Activated naive CD8-positive, alpha-beta T cell treated with anti-CD3 and anti-CD28 coated beads, Interleukin-2, amount 50 U/mL, for 24 hours (primary cell): ENCODE results near the gene SCN8A.

ENCODE experiments used
- ATAC-seq: fragments of 150-1000 bp; cut with Tn5 transposase; one replicate; pipeline ENCODE4 v1.10.0; 2021
- DNase-seq: peaks from one replicate; pipeline ENCODE4 v3.0.0; 2021
- H3K27ac Mint-ChIP-seq: one replicate; pipeline ENCODE4 v1.8.0; 2021; ENCODE audit warnings: mild to moderate bottlenecking, mixed read lengths
- H3K27me3 Mint-ChIP-seq: one replicate; pipeline ENCODE4 v1.8.0; 2021; ENCODE audit warnings: mixed read lengths
- H3K36me3 Mint-ChIP-seq: one replicate; pipeline ENCODE4 v1.8.0; 2021; ENCODE audit warnings: low read depth, mixed read lengths
- H3K4me1 Mint-ChIP-seq: one replicate; pipeline ENCODE4 v1.8.0; 2021; ENCODE audit warnings: mixed read lengths
- H3K4me3 Mint-ChIP-seq: one replicate; pipeline ENCODE4 v1.8.0; 2021; ENCODE audit warnings: mild to moderate bottlenecking, moderate library complexity, mixed read lengths
- H3K9me3 Mint-ChIP-seq: one replicate; pipeline ENCODE4 v1.8.0; 2021; ENCODE audit warnings: mixed read lengths

SCN8A gene

DNA sequence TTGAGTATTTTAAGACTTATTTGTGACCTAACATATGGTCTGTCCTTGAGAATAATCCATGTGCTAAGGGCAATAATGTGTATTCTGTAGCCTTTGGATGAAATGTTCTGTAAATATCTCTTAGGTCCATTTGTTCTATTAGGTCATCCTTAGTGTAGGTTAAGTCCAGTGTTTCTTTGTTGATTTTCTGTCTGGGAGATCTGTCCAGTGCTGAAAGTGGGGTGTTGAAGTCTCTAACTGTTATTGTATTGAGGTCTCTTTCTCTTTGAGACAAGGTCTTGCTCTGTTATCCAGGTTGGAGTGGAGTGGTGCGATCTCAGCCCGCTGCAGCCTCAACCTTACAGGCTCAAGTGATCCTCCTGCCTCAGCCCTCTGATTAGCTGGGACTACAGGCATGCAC is 149.5 kb downstream of the SCN8A start:
- peaks cover 7% of the 10 kb centered on the region for H3K36me3 Mint-ChIP-seq
- H3K4me1 Mint-ChIP-seq, result no peaks in the 10 kb centered on the region
- no peak overlapping the region for H3K27ac Mint-ChIP-seq
- no peak for DNase-seq
- H3K27me3 Mint-ChIP-seq, result peaks cover 3% of the 10 kb centered on the region
- peaks cover 20% of the 10 kb centered on the region for H3K9me3 Mint-ChIP-seq
- no peak for ATAC-seq
- H3K4me3 Mint-ChIP-seq, result no peak overlapping the region

DNA sequence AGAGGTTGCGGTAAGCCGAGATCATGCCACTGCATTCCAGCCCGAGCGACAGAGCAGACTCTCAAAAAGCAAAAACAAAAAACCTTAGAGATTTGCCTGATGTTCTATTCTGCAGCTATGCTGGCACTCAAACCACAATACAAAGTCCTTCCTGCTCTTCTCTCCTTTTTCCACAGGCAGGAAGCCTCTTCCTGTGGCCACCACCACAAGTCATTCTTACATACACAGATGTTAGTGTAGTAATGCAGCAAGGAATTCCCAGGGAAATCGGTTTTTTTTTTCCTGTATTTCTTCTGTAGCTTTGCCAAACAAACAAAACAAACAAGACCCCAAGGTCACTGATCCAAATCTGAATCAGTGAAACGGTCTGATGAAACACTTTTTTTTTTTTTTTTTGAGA is 153.2 kb downstream of the SCN8A start:
- Mint-ChIP-seq H3K4me1 (no peaks in the 10 kb centered on the region), H3K27me3 (peaks cover 3% of the 10 kb centered on the region), H3K9me3 (peaks cover 20% of the 10 kb centered on the region), H3K36me3 (peaks cover 7% of the 10 kb centered on the region), H3K27ac (no peak overlapping the region), H3K4me3 (no peak overlapping the region)
- no peak for DNase-seq
- no peak for ATAC-seq

DNA sequence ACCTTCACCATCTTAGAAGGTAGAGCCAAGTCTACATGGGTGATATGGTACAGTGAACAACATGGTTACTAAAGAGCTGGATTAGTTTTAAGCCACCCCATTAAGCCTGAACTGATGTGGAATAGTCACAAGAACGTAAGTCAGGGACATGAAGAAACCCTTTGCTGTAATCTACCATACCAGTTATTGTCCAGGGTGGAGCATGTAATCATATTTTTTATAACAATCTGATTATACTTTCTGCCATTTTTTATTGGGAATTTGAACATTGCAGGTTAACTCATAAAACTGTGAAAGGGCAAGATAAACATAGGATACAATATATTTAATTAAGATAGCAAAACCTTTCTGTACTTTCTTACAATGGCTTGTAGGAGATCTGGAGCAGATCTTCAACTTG is 153.9 kb downstream of the SCN8A start:
- Mint-ChIP-seq H3K4me1 (no peaks in the 10 kb centered on the region), H3K9me3 (peaks cover 20% of the 10 kb centered on the region), H3K27ac (no peak overlapping the region), H3K27me3 (peaks cover 4% of the 10 kb centered on the region), H3K36me3 (peaks cover 7% of the 10 kb centered on the region), H3K4me3 (no peak overlapping the region)
- DNase-seq, result no peak
- ATAC-seq, result no peak

DNA sequence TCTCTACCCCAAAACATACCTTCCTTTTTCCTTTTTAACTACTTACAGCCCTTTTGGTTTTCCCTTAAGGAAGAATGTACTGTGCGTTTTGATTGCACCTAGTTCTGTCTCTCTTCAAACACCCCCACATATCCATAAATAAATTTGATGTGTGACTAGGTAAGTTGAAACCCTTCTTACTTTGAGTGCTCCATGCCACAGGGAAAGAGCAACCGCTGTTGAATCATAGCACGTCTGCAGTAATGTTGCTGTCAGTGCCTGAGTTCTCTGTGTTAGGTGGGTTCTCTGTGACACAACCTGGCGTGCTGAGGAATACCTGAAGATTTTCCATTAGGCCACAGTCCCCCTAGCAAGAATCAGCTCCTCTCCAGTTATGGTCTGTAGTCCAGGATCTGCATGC is 155.4 kb downstream of the SCN8A start:
- no peaks in the 10 kb centered on the region for H3K4me1 Mint-ChIP-seq
- peaks cover 11% of the 10 kb centered on the region for H3K9me3 Mint-ChIP-seq
- ATAC-seq, result no peak

DNA sequence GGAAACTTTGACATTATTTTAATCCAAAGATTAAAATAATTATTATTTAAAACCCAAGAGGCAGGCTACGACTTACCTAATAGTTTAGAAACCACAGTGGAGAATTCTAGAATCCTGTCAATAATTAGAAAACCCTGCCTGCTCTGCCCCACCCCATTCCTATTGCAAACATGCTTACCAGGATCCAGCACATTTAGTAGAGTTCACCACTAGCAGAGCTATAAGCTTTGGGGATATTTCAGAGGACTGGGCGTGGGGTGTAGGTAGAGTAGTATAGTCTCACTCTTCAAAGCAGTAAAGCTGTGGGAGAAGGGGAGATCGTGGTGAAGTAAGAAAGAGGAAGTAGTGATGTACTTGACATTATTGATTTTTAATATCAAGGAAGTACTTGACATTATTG is 157.2 kb downstream of the SCN8A start:
- DNase-seq (no peak), ATAC-seq (no peak)
- Mint-ChIP-seq H3K27me3 (peaks cover 4% of the 10 kb centered on the region), H3K9me3 (no peaks in the 10 kb centered on the region), H3K27ac (no peak overlapping the region), H3K36me3 (no peaks in the 10 kb centered on the region), H3K4me3 (no peak overlapping the region), H3K4me1 (no peaks in the 10 kb centered on the region)

More for the DNA sequence above, 155.4 kb downstream of the SCN8A start:
- Mint-ChIP-seq H3K4me3 (no peak overlapping the region), H3K27me3 (peaks cover 8% of the 10 kb centered on the region), H3K27ac (no peak overlapping the region), H3K36me3 (peaks cover 7% of the 10 kb centered on the region)
- DNase-seq, result no peak

DNA sequence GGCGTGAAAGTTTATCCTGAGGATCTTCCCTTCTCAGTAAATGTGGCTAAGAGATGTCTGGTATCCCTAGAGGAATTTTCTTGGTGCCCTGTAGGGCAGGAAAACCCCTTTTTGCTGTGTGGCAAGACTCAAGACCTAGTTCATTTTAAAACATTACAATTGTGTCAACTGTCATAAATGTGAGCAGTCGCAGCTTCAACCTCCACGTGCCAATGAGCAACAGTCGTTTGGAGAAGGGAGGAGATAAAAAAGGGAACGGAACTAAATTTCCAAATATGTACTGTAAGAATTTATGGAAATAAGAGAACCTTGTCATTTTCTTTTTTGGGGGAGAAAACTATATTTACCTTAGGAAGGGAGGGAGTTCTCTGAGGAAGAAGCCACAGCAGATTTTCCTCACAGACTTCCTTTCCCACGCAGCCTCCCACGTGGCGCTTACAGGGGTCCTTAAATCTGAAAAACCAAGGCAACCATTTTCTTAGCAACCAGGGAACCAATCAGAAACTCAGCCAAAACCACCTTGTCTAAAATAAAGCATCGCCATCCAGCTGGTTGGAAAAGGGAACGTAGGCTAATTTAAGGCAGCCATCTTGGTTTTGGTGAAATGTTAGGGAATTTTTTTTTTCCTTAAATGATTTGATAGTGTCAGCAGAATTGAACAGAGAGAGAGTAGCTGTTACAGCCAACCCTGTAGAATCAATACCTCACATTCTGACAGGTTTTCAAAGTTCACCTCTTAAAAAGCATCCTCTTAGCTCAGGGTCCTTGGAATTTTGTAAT is 158.4 kb downstream of the SCN8A start:
- Mint-ChIP-seq H3K9me3 (no peaks in the 10 kb centered on the region), H3K4me3 (no peak overlapping the region), H3K36me3 (no peaks in the 10 kb centered on the region), H3K27ac (no peak overlapping the region), H3K4me1 (no peaks in the 10 kb centered on the region), H3K27me3 (peaks cover 4% of the 10 kb centered on the region)
- DNase-seq (no peak), ATAC-seq (no peak)

DNA sequence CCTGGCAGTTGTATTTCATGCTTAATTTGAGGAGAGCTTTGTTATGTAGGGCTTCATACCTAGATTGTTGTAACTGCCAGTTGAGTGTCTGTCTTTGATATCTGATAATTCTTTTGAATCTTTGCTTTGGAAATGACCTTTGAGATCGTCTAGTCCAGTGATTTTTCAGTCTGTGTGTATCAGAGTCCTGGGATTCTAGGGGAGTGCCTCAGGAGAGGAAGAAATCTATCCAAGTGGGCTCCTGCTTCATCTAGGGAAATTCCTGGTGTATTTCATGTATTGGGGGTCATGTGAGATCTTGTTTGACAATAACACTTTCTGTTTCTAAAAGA is 158.9 kb downstream of the SCN8A start:
- no peaks in the 10 kb centered on the region for H3K36me3 Mint-ChIP-seq
- no peaks in the 10 kb centered on the region for H3K9me3 Mint-ChIP-seq
- no peak overlapping the region for H3K27ac Mint-ChIP-seq
- no peak overlapping the region for H3K4me3 Mint-ChIP-seq
- ATAC-seq (no peak), DNase-seq (no peak)
- peaks cover 4% of the 10 kb centered on the region for H3K27me3 Mint-ChIP-seq
- no peaks in the 10 kb centered on the region for H3K4me1 Mint-ChIP-seq

DNA sequence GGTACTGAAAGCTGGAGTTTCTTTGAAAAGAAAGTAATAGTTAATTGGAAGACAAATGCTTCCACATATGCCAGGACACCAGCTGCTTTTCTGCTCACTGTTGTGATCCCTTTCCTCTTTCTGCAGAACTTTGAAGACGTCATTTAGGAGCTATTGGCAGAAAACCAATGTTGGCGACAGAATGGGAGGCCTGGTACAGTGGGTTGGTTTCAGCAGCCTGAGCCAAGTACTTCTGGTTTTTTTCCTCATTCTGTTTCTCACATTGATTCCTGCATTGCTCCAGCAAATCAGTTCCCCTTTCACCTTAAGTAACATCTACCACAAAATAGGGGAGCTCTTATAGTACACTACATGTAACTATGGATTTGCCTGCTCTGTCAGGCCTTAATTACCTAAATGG is 160.6 kb downstream of the SCN8A start:
- Mint-ChIP-seq H3K27ac (no peak overlapping the region), H3K36me3 (no peaks in the 10 kb centered on the region), H3K4me3 (no peak overlapping the region), H3K9me3 (no peaks in the 10 kb centered on the region), H3K27me3 (peaks cover 4% of the 10 kb centered on the region), H3K4me1 (no peaks in the 10 kb centered on the region)
- DNase-seq (no peak), ATAC-seq (no peak)

DNA sequence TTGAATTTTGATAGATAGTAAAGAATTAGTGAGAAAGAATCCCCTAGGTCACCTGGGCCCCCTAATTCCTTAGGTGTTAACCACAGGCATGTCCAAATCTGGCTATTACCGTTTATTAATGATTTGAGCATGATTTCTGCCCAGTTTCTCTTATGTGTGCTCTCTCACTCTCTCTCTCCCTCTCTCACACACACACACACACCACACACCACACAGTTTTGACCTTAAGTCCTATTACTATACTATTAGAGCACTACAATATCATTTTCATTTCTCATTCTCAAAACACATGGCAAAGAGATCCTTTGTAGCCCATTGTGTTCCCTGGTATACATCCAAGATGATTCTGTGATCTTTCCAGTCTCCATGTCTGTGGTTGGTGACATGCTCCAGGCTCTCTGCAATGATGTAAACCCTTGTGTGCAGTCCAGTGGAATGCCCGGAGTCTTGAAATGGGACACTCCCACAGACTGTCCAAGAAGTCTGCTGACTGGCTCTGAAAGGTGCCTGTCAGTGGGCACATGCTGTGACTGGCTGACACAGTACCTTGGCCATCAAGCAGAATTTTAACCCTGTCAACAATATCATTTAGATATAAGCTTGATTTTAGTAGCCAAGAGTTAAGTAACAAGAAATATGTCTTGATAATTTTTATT is 161.3 kb downstream of the SCN8A start:
- Mint-ChIP-seq H3K27me3 (peaks cover 4% of the 10 kb centered on the region), H3K4me3 (no peak overlapping the region), H3K27ac (no peak overlapping the region), H3K4me1 (no peaks in the 10 kb centered on the region), H3K36me3 (no peaks in the 10 kb centered on the region), H3K9me3 (no peaks in the 10 kb centered on the region)
- no peak for ATAC-seq
- no peak for DNase-seq

DNA sequence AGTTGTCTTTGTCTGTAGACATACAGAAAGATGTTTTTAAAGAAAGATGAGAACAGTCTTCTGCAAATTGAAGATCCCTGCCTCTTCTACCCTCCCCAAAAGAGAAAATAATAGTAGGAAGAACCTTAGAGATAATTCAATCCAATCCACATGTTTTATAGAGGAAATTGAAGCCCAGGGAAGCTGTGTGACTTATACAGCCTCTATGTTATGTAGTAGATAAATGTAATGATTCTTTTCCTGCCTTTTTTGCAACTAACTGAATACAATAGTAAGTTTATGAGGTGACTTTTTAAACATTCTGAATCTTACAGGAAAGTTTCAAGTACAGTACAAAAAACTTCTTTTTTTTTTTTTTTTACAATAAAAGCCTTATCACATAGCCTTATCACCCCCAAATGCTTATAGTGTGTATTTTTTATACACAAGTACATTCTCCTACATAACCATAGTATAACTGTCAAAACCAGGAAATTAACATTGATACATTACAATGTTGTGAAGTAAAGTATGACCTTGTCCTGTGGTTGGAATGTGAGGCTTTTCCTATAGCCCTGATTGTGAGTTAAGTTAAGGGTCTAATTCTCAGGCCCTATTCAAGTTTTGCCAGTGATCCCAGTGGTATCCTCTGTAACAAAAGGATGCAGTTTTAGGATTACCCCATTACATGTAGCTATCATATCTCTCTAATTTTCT is 163.1 kb downstream of the SCN8A start:
- DNase-seq, result no peak
- no peaks in the 10 kb centered on the region for H3K36me3 Mint-ChIP-seq
- H3K27ac Mint-ChIP-seq, result no peak overlapping the region
- H3K4me3 Mint-ChIP-seq, result no peak overlapping the region
- H3K4me1 Mint-ChIP-seq, result no peaks in the 10 kb centered on the region
- H3K27me3 Mint-ChIP-seq, result peaks cover 4% of the 10 kb centered on the region
- no peaks in the 10 kb centered on the region for H3K9me3 Mint-ChIP-seq
- no peak for ATAC-seq

DNA sequence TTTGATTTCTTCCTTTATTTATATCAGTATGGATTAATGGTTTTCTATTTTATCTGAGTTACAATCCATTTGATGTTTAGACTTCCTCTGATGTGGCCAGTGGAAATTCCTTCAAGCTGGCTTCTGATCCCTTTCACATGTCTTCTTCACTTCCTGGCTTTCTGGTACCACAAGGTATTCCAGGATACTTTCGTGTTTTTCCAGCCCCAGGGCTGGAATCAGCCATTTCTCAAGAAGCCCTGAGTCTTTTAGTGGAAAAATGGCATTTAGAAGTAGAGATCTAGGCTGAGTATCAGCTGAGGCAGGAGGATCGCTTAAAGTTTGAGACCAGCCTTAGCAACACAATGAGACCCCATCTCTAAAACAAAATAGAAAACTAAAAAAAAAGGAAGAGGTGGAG is 164.2 kb downstream of the SCN8A start:
- Mint-ChIP-seq H3K36me3 (no peaks in the 10 kb centered on the region), H3K27me3 (peaks cover under 1% of the 10 kb centered on the region), H3K4me3 (no peak overlapping the region), H3K9me3 (no peaks in the 10 kb centered on the region), H3K27ac (no peak overlapping the region), H3K4me1 (no peaks in the 10 kb centered on the region)
- no peak for ATAC-seq
- DNase-seq, result no peak

DNA sequence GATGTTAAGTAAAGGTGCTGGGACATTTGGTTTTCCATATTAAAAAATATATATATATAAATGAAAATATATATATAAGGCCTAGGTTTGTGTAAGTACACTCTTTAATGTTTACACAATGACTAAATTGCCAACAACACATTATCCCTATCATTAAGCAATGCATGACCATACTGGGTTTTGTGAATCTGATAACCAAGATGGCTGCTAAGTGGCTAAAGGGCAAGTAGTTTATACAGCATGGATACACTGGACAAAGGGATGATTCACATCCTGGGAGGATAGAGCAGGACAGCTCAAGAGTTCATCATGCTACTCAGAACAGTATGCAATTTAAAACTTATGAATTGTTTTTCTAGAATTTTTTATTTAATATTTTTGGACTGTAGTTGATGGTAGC is 168.1 kb downstream of the SCN8A start:
- Mint-ChIP-seq H3K27ac (no peak overlapping the region), H3K36me3 (no peaks in the 10 kb centered on the region), H3K27me3 (no peaks in the 10 kb centered on the region), H3K4me3 (no peak overlapping the region), H3K4me1 (no peaks in the 10 kb centered on the region), H3K9me3 (no peaks in the 10 kb centered on the region)
- DNase-seq (no peak), ATAC-seq (no peak)

DNA sequence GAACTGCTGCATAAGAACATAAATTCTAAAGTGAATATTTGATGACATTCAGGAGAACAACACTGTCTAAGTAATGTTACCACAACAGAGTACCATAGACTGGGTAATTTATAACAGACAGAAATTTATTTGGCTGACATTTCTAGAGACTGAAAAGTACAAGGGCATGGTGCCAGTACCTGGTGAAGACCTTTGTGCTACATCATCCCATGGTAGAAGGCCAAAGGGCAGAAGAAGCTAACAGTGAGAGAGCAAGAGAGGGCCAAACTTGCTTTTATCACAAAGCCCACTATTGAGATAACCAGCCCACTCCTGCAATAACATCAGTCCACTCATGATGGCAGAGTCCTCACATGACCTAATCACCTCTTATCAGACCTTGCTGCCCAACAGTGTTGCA is 168.7 kb downstream of the SCN8A start:
- DNase-seq (no peak), ATAC-seq (no peak)
- no peak overlapping the region for H3K4me3 Mint-ChIP-seq
- no peak overlapping the region for H3K27ac Mint-ChIP-seq
- H3K36me3 Mint-ChIP-seq, result no peaks in the 10 kb centered on the region
- H3K9me3 Mint-ChIP-seq, result no peaks in the 10 kb centered on the region
- no peaks in the 10 kb centered on the region for H3K27me3 Mint-ChIP-seq
- H3K4me1 Mint-ChIP-seq, result no peaks in the 10 kb centered on the region

DNA sequence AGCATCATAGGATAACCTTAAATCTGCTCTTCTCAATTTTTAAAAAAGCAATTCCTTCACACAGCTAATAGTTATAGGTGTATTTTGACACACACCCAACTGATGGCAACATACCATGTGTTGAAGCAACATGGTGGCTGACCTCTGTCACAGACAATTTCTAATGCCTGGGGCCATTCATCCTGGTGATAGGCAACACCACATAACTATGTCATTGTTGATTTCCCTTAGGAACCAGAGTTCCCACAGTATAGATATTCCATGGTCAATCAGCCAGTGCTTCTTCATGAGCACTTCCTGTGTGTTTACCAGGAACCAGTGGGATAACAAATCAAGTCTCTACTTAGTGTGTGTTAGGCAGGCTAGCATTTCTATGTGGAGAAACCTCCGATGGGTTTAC is 169.2 kb downstream of the SCN8A start:
- ATAC-seq (no peak), DNase-seq (no peak)
- Mint-ChIP-seq H3K36me3 (no peaks in the 10 kb centered on the region), H3K9me3 (no peaks in the 10 kb centered on the region), H3K4me1 (no peaks in the 10 kb centered on the region), H3K27ac (no peak overlapping the region), H3K27me3 (no peaks in the 10 kb centered on the region), H3K4me3 (no peak overlapping the region)

DNA sequence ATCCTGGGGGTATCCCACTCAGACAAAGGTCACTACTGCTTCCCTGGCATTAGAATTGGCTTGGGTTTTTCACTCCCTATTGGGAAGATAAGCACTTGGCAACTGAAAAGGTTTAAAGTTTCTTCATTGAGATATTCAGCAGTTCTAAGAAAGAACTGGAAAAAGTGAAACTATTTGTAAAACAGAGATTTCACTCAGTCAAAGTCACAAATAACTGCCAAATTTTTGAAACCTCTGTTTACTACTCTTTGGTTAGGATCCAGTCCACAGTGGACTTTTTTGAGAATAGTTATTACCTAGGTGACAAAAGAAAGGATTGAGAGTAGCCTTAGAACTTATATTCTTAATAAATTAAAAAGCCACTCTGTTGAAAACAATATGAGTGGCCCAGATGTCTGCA is 172.7 kb downstream of the SCN8A start:
- no peak for DNase-seq
- no peaks in the 10 kb centered on the region for H3K4me1 Mint-ChIP-seq
- no peak for ATAC-seq
- no peaks in the 10 kb centered on the region for H3K36me3 Mint-ChIP-seq
- no peak overlapping the region for H3K4me3 Mint-ChIP-seq
- no peaks in the 10 kb centered on the region for H3K27me3 Mint-ChIP-seq
- H3K27ac Mint-ChIP-seq, result no peak overlapping the region
- no peaks in the 10 kb centered on the region for H3K9me3 Mint-ChIP-seq
